ENCODE measurements around the gene ASXL1.

ASXL1 gene

GRCh38 chr20:32352121-32352720, 5.9 kb upstream of the ASXL1 start:
- no peak overlapping the region for H3K9ac ChIP-seq (ENCODE audit: low read depth, low read length, poor library complexity)
- H3K4me3 ChIP-seq (ENCODE audit: low read length in 2 of 2), result no peak overlapping the region
- H3K4ac ChIP-seq (ENCODE audit: low read length), result no peak overlapping the region
- no peaks in the 10 kb centered on the region for H3K36me3 ChIP-seq (replicated peaks in 1 of 2; ENCODE audit: control insufficient read depth in 2 of 2, insufficient read depth in 2 of 2, low read length in 2 of 2)
- H3K27ac ChIP-seq (replicated peaks; ENCODE audit: low read length), result no peak overlapping the region
- peaks cover 0 to 3% of the 10 kb centered on the region in 2 donors for H3K4me1 ChIP-seq (ENCODE audit: control insufficient read depth in 2 of 2, insufficient read depth in 1 of 2, low read depth in 1 of 2, low read length in 2 of 2)
- no peak overlapping the region for H2BK120ac ChIP-seq (ENCODE audit: low read depth, low read length)
- no peak overlapping the region for H2AK5ac ChIP-seq (ENCODE audit: low read depth, low read length)
- no peak overlapping the region for H4K91ac ChIP-seq (ENCODE audit: low read depth, low read length, poor library complexity)
- H2BK5ac ChIP-seq (ENCODE audit: low read length), result no peak overlapping the region
- H3K14ac ChIP-seq (ENCODE audit: low read length), result no peak overlapping the region
- H3K23ac ChIP-seq (ENCODE audit: low read depth, low read length, poor library complexity), result no peak overlapping the region
- H3K4me2 ChIP-seq (ENCODE audit: insufficient read depth, low read length, poor library complexity, severe bottlenecking), result no peak overlapping the region
- H3K79me1 ChIP-seq (ENCODE audit: low read depth, low read length), result no peaks in the 10 kb centered on the region
- WGBS, 2 donors (ENCODE audit: extremely low coverage in 2 of 2, insufficient read length in 2 of 2, insufficient replicate concordance in 1 of 2), result no CpG with 5 or more reads among the region's 3 CpGs
- no peak overlapping the region for H2BK12ac ChIP-seq (ENCODE audit: low read length)
- no peak overlapping the region for H4K8ac ChIP-seq (ENCODE audit: low read depth, low read length)
- no peak overlapping the region for H3K18ac ChIP-seq (ENCODE audit: low read length)
- DNase-seq (ENCODE audit: low spot score), result no peak
- no peaks in the 10 kb centered on the region for H3K27me3 ChIP-seq (ENCODE audit: control insufficient read depth in 3 of 3, insufficient read depth in 3 of 3, low read depth in 1 of 3, low read length in 3 of 3)
- no peaks in the 10 kb centered on the region for H3K9me3 ChIP-seq (replicated peaks in 1 of 2; ENCODE audit: control insufficient read depth in 2 of 2, insufficient read depth in 1 of 2, low read depth in 1 of 2, low read length in 2 of 2)
- H2BK15ac ChIP-seq (ENCODE audit: low read length), result no peak overlapping the region
- no peak overlapping the region for H2AFZ ChIP-seq (ENCODE audit: low read length)

- H3K9ac ChIP-seq (ENCODE audit: low read depth, low read length, poor library complexity), result no peak overlapping the region
- no peak overlapping the region for H3K23ac ChIP-seq (ENCODE audit: low read depth, low read length, poor library complexity)
- no peak overlapping the region for H2BK120ac ChIP-seq (ENCODE audit: low read depth, low read length)
- no peak overlapping the region for H2AK5ac ChIP-seq (ENCODE audit: low read depth, low read length)
- H2AFZ ChIP-seq (ENCODE audit: low read length), result no peak overlapping the region
- H3K27ac ChIP-seq (replicated peaks; ENCODE audit: low read length), result no peak overlapping the region
- H2BK15ac ChIP-seq (ENCODE audit: low read length), result no peak overlapping the region
- peaks cover 0 to 5% of the 10 kb centered on the region in 2 donors for H3K4me1 ChIP-seq (ENCODE audit: control insufficient read depth in 2 of 2, insufficient read depth in 1 of 2, low read depth in 1 of 2, low read length in 2 of 2)
- DNase-seq (ENCODE audit: low spot score), result no peak
- H3K27me3 ChIP-seq (ENCODE audit: control insufficient read depth in 3 of 3, insufficient read depth in 3 of 3, low read depth in 1 of 3, low read length in 3 of 3), result no peaks in the 10 kb centered on the region
- H2BK12ac ChIP-seq (ENCODE audit: low read length), result no peak overlapping the region
- no peaks in the 10 kb centered on the region for H3K9me3 ChIP-seq (replicated peaks in 1 of 2; ENCODE audit: control insufficient read depth in 2 of 2, insufficient read depth in 1 of 2, low read depth in 1 of 2, low read length in 2 of 2)
- H4K91ac ChIP-seq (ENCODE audit: low read depth, low read length, poor library complexity), result no peak overlapping the region
- no peak overlapping the region for H3K14ac ChIP-seq (ENCODE audit: low read length)
- H3K79me1 ChIP-seq (ENCODE audit: low read depth, low read length), result no peaks in the 10 kb centered on the region
- no peaks in the 10 kb centered on the region for H3K36me3 ChIP-seq (replicated peaks in 1 of 2; ENCODE audit: control insufficient read depth in 2 of 2, insufficient read depth in 2 of 2, low read length in 2 of 2)
- H2BK5ac ChIP-seq (ENCODE audit: low read length), result no peak overlapping the region
- no peak overlapping the region for H3K4me2 ChIP-seq (ENCODE audit: insufficient read depth, low read length, poor library complexity, severe bottlenecking)
- no peak overlapping the region for H3K18ac ChIP-seq (ENCODE audit: low read length)
- no peak overlapping the region for H4K8ac ChIP-seq (ENCODE audit: low read depth, low read length)
- H3K4me3 ChIP-seq (ENCODE audit: low read length in 2 of 2), result no peak overlapping the region
- H3K4ac ChIP-seq (ENCODE audit: low read length), result no peak overlapping the region
- WGBS, 2 donors (ENCODE audit: extremely low coverage in 2 of 2, insufficient read length in 2 of 2, insufficient replicate concordance in 1 of 2), result no CpG with 5 or more reads among the region's 6 CpGs
Measured at GRCh38 chr20:32353848-32354496, 4.2 kb upstream of the ASXL1 start.

- no peak overlapping the region for H2BK12ac ChIP-seq (ENCODE audit: low read length)
- no peak overlapping the region for H2BK120ac ChIP-seq (ENCODE audit: low read depth, low read length)
- no peak overlapping the region for H3K4me3 ChIP-seq (ENCODE audit: low read length in 2 of 2)
- no peak overlapping the region for H2AK5ac ChIP-seq (ENCODE audit: low read depth, low read length)
- H3K27ac ChIP-seq (replicated peaks; ENCODE audit: low read length), result no peak overlapping the region
- H4K8ac ChIP-seq (ENCODE audit: low read depth, low read length), result no peak overlapping the region
- no peak overlapping the region for H2BK15ac ChIP-seq (ENCODE audit: low read length)
- H3K23ac ChIP-seq (ENCODE audit: low read depth, low read length, poor library complexity), result no peak overlapping the region
- no peak overlapping the region for H3K18ac ChIP-seq (ENCODE audit: low read length)
- no peaks in the 10 kb centered on the region for H3K79me1 ChIP-seq (ENCODE audit: low read depth, low read length)
- H3K14ac ChIP-seq (ENCODE audit: low read length), result no peak overlapping the region
- WGBS, 2 donors (ENCODE audit: extremely low coverage in 2 of 2, insufficient read length in 2 of 2, insufficient replicate concordance in 1 of 2), result no CpG with 5 or more reads among the region's 2 CpGs
- no peak overlapping the region for H3K4ac ChIP-seq (ENCODE audit: low read length)
- no peaks in the 10 kb centered on the region for H3K9me3 ChIP-seq (replicated peaks in 1 of 2; ENCODE audit: control insufficient read depth in 2 of 2, insufficient read depth in 1 of 2, low read depth in 1 of 2, low read length in 2 of 2)
- H3K9ac ChIP-seq (ENCODE audit: low read depth, low read length, poor library complexity), result no peak overlapping the region
- no peak overlapping the region for H2BK5ac ChIP-seq (ENCODE audit: low read length)
- peaks cover 0 to 5% of the 10 kb centered on the region in 2 donors for H3K4me1 ChIP-seq (ENCODE audit: control insufficient read depth in 2 of 2, insufficient read depth in 1 of 2, low read depth in 1 of 2, low read length in 2 of 2)
- no peak overlapping the region for H2AFZ ChIP-seq (ENCODE audit: low read length)
- no peak overlapping the region for H4K91ac ChIP-seq (ENCODE audit: low read depth, low read length, poor library complexity)
- no peak for DNase-seq (ENCODE audit: low spot score)
- no peaks in the 10 kb centered on the region for H3K36me3 ChIP-seq (replicated peaks in 1 of 2; ENCODE audit: control insufficient read depth in 2 of 2, insufficient read depth in 2 of 2, low read length in 2 of 2)
- H3K4me2 ChIP-seq (ENCODE audit: insufficient read depth, low read length, poor library complexity, severe bottlenecking), result no peak overlapping the region
- H3K27me3 ChIP-seq (ENCODE audit: control insufficient read depth in 3 of 3, insufficient read depth in 3 of 3, low read depth in 1 of 3, low read length in 3 of 3), result no peaks in the 10 kb centered on the region
Measured at GRCh38 chr20:32354592-32355416, 3.3 kb upstream of the ASXL1 start.

- Histone ChIP-seq H3K4me3 (ENCODE audit: low read length in 2 of 2) (no peak overlapping the region), H2AFZ (ENCODE audit: low read length) (no peak overlapping the region), H2BK120ac (ENCODE audit: low read depth, low read length) (no peak overlapping the region), H2BK12ac (ENCODE audit: low read length) (no peak overlapping the region), H3K27me3 (ENCODE audit: control insufficient read depth in 3 of 3, insufficient read depth in 3 of 3, low read depth in 1 of 3, low read length in 3 of 3) (no peaks in the 10 kb centered on the region), H3K18ac (ENCODE audit: low read length) (no peak overlapping the region), H4K8ac (ENCODE audit: low read depth, low read length) (no peak overlapping the region), H2AK5ac (ENCODE audit: low read depth, low read length) (no peak overlapping the region), H3K36me3 (replicated peaks in 1 of 2; ENCODE audit: control insufficient read depth in 2 of 2, insufficient read depth in 2 of 2, low read length in 2 of 2) (peaks cover 0 to 4% of the 10 kb centered on the region in 2 donors), H4K91ac (ENCODE audit: low read depth, low read length, poor library complexity) (no peak overlapping the region), H2BK15ac (ENCODE audit: low read length) (no peak overlapping the region), H3K9me3 (replicated peaks in 1 of 2; ENCODE audit: control insufficient read depth in 2 of 2, insufficient read depth in 1 of 2, low read depth in 1 of 2, low read length in 2 of 2) (no peaks in the 10 kb centered on the region), H3K9ac (ENCODE audit: low read depth, low read length, poor library complexity) (no peak overlapping the region), H3K23ac (ENCODE audit: low read depth, low read length, poor library complexity) (no peak overlapping the region), H3K4me2 (ENCODE audit: insufficient read depth, low read length, poor library complexity, severe bottlenecking) (no peak overlapping the region), H2BK5ac (ENCODE audit: low read length) (no peak overlapping the region), H3K79me1 (ENCODE audit: low read depth, low read length) (no peaks in the 10 kb centered on the region), H3K27ac (replicated peaks; ENCODE audit: low read length) (no peak overlapping the region), H3K4me1 (ENCODE audit: control insufficient read depth in 2 of 2, insufficient read depth in 1 of 2, low read depth in 1 of 2, low read length in 2 of 2) (peaks cover 0 to 10% of the 10 kb centered on the region in 2 donors), H3K14ac (ENCODE audit: low read length) (no peak overlapping the region), H3K4ac (ENCODE audit: low read length) (no peak overlapping the region)
- WGBS, 2 donors (ENCODE audit: extremely low coverage in 2 of 2, insufficient read length in 2 of 2, insufficient replicate concordance in 1 of 2), result no CpG with 5 or more reads among the region's 6 CpGs
- no peak for DNase-seq (ENCODE audit: low spot score)
Measured at GRCh38 chr20:32355417-32355841, 2.7 kb upstream of the ASXL1 start.
